GM21619 (cell line): ENCODE measurements around the gene ZNF846.
"Not testable (repeated sequence)": the region's sequence is repeated elsewhere in the genome, so short reads cannot be mapped to it uniquely, and the experiment has no call there.

Experiments used
- ATAC-seq: cut with Tn5 transposase; IDR thresholded peaks from one replicate; pipeline ENCODE4 v1.9.1; 2021; ENCODE audit not compliant: unreplicated experiment

ZNF846 gene

DNA sequence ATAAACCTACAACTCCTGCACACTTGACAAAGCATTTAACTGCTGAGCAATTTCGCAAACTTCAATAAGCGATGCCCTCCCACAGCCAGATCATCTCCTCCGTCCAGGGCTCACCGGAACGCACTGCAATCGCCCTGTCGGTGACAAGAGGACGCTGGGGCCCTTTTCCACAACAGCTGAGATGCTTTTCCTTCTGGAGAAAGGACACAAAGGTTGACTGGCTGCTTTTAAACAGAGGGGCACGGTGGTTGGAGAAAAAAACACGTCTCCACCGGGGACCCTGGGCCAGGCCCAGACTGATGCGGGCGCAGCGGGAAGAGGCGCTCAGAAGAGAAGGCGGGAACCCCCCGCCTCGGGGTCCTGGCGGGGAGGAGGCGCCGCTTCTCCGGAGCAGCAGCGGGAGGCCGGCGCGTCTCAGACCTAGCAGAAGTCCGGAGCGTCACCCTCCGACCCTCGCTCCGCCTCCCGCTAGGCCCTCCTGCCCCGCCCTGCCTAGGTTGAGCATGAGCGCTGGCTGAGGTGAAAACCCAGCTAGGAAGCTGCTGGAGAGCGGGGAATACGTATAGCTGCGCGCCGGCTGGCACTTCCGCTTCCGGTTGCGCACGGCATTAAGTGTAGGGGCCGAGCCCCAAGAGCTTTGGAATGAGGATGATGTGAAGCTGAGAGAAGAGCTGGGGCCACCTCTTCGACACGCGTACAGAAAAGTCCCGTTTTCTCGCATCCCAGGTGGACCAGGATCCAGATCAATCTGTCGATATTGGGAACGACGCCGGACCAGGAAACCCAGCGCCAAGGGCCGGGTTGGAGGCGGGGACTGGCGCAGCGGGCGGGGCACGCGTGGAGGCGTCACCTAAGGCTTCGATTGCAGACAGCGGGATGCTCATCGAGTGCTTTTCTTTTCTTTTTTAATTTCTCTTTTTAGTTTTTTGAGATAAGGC, at the start of gene ZNF846:
TSS of gene ZNF846 (minus strand) at position 564 of the 938 bp plus-strand sequence. CDS start 3,788 bp downstream, outside the sequence.
- ATAC-seq: peak; percentile 98

DNA sequence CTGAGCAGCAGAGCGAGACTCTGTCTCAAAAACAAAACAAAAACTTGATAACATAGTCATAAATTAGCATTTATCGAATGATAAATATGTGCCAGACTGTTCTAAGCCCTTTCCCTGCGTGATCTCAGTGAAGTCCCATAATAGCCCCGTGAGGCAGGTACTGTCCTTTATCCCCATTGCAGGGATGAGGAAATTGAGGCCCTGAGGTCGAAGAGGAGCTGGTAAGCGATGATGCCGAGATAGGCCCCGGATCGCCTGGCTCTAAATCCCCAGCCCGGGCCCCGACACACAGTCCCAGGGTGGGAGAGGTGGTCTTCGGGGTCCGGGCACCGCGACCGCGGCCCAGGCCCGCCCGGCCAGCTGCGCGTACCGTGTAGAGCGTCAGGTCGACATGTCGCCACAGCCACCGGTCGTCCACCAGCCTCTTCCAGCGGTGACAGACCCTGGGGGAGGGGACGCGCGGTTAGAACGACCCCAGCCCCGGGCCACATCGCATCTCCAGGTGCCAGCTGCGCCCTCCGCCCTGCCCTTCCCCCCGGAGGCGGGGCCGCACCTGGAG, 49.7 kb upstream of the ZNF846 start:
- no peak for ATAC-seq

DNA sequence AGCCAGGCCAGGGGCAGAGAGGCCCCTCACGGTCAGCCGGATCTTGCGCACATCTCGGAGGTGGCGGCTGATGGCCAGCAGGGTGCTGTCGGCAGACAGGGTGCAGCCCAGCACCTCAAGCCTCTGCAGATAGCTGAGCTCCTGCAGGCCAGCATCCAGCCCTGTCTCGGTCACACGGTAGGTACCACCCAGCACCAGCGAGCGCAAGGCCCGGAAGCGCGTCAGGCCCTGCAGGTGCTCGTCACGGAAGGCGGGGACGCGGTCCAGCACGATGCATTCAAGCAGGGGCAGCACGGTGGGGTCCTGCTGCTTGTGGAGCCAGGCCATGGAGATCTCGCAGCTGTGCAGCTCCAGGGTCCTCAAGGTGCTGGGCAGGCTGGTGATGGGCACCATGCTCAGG, 42.6 kb upstream of the ZNF846 start:
- ATAC-seq: no peak

DNA sequence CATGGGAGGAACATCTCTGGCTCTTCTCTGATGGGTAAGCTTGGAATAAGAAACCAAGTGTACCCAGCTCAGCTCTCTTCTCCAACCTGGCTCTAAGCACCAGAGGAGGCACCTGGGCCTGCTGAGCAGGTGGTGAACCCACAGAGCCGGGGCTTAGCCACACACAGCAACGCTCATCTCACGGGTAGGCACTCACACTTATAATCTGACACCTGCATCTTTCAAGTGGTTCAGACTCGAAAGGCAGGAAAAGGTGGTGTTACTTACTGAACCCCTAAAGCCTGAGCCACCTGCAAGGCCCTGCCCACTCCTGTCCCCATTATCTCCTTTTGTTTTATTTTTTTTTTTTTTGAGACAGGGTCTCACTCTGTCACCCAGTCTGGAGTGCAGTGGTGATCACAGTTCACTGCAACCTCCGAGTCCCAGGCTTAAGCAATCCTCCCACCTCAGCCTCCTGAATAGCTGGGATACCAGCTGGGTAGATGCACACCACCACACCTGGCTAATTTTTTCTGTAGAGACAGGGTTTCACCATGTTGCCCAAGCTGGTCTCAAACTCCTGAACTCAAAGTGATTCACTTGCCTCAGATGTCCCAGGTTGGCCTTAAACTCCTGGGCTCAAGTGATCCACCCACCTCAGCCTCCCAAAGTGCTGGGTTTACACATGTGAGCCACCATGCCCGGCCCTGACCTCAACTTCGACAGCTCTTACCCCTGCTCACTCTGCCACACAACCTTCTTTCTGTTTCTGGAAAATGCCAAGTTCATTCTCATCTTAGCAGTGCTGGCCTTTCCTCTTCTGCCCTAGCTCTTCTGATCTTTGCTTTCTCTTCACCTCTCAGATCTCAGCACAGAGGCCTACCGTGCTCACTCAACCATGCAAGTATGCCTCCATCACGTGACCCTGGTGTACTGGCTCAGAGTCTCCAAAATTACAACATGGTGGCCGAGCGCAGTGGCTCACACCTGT, 40.6 kb upstream of the ZNF846 start:
- ATAC-seq: no peak

DNA sequence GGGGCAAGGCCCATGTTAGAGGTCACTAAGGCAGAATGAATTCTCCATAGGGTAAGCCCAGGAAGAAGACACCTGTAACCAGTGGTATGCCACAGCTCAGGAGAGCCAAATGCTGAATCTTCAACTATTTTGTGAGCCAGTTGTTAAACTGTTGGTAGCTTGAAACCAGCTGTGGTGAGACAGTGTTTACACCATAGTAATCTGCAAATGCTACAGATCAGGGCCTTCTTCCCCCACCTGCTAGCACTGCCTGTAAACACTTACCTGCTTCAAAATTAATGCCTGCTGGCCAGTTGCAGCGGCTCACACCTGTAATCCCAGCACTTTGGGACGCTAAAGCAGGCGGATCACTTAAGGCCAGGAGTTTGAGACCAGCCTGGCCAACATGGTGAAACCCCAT, 38.3 kb upstream of the ZNF846 start:
- ATAC-seq: no peak

DNA sequence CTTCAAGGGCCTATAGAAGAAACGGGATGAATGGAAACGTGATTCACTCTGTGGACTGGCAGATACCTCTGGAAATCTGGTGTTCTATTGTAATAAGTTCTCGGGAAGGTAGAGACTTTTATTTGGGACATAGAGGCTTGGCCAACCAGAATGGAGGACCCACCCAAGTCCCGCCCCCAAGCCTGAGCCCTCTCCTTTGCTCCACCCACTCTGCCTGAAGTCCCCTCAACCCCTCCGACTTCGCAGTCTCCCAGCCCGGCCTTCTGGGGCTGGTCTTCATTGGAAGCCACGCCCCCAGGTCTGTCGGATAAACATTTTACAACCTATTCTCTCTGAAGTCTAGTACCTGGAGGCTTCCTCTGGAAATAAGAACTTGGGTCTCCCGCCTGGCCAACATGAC, 33.4 kb upstream of the ZNF846 start:
- no peak for ATAC-seq

DNA sequence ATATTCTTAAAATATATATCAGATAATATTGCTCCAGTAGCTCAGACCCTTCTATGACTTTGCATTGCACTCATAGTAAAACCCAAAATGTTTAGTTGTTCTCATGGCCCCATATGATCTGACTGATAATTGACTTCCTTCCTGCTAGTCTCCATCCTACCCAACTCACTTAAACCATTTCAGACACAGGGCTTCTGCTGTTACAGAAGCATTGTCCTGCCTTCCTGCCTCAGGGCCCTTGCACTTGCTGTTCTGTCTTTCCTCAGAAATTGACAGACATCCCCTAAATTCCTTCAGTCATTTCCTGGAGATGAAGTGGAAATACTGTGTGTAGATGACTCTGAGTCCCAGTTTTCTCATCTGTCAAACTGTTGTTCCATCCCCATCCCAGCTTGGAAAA, 30.6 kb upstream of the ZNF846 start:
- ATAC-seq: no peak

DNA sequence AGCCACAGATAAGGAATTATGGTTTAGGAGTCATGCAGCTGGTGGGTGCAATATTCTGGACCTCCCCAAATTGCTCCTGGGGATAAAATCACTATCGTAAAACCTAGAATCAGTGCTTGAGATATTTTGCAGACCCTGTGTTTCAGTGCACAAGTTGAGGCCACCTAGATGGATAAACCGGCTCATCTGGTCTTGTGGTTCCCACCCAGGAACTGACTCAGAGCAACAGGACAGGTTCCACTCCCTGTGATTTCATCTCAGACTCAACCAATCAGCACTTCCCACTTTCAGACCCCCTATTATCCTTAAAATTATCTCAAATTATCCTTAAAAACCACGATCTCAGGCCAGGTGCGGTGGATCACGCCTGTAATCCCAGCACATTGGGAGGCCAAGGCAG, 29.3 kb upstream of the ZNF846 start:
- no peak for ATAC-seq

DNA sequence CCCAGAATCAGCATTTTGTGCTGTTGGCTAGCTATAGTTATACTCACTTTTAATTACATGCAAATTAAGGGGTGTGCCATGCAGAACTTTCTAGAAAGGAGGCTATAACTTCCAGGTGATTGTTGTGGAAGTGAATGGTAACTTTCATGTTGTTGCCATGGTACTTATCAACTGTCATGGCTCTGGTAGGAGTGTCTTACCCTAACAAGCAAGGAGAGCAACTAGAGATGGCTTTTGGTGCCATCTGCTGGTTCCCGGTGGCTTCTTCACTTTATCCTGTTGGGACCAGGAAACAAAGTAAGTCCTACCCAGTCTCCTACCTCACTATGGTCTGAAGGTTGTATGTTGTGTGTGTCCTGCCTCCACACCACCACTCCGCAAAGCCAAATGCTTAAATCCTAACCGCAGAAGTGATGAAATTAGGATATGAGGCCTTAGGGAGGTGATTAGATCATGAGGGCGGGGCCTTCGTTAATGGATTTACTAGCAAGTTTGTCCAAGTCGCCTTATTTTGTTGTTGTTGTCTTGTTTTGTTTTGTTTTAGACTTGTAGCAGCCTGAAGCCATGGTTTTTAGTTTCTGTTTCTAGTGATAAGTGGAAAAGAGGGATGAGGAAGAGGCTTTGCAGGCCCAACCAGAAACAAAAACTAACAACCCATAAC, 27.7 kb upstream of the ZNF846 start:
- ATAC-seq: no peak

DNA sequence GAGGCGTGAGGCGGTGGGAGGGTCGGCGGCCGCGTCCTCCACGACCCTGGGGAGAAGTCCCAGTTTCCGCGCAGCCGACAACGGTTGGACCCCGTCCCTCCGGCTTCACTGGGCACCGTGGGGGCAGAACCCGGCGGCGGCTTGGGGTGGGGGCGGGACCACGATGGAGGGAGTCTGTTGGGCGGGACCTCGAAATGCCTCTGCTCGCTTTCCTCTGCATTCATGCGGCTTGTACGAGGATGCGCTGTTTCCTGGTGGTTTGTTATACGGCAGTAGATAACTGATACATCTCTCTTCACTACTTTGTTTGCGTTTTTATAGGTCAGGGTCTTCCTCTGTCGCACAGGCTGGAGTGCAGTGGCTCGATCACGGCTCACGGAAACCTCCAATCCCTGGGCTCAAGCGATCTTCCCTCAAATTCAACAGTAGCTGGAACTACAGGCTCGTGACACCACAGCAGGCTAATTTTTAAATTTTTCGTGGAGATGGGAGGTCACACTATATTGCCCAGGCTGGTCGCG, 24.6 kb upstream of the ZNF846 start:
- ATAC-seq: no peak

DNA sequence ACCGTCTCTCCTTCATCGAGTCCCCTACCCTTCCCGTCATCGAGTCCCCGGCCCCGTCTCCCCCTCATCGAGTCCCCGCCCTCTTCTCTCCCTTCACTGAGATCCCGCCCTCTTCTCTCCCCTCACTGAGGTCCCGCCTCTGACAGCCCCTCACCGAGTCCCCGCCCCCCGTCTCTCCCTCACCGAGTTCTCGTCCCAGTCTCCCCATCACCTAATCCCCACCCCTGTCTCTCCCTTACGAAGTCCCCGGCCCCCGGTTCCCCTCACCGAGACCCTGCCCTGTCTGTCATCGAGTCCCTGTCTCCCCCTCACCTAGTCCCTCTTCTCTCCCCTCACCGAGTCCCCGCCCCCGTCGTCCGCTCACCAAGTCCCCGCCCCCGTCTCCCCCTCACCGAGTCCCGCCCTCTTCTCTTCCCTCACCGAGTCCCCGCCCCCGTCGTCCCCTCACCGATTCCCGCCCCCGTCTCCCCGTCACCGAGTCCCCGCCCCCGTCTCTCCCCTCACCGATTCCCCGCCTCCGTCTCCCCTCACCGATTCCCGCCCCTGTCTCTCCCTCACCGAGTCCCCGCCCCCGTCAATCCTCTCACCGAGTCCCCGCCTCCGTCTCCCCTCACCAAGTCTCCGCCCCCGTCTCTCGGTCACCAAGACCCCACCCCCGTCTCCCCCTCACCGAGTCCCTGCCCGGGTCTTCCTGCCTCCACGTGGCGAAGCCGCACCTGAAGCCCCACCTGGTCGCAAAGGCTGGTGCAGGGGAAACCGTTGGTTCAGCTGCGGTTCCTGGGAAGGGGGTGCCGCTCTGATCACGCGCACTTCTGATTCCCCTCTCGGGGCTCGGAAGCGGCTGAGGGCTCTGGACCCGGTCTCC, 23.9 kb upstream of the ZNF846 start:
- no peak for ATAC-seq

DNA sequence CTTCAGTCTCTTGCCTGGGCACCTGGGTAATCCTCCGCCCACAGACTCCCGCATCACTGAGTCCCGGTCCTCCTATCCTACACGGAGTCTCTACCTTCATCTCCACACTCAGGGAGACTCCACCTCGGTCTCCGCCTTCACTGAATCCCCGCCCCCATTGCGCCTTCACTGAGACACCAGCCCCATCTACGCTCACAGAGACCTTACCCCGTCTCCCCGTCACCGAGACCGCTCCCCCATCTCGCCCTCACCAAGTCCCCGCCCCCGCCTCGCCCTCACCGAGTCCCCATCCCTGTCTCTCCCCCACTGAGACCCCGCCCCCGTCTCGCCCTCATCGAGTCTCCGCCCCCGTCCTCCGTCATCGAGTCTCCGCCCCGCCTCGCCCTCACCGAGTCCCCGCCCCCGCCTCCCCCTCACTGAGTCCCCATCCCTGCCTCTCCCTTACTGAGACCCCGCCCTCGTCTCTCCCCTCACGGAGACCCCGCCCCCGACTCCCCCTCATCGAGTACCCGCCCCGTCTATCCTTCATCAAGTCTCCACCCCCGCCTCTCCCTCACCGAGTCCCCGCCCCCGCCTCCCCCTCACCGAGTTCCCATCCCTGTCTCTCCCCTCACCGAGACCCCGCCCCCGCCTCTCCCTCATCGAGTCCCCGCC, 23.1 kb upstream of the ZNF846 start:
- ATAC-seq: peak; percentile 46

DNA sequence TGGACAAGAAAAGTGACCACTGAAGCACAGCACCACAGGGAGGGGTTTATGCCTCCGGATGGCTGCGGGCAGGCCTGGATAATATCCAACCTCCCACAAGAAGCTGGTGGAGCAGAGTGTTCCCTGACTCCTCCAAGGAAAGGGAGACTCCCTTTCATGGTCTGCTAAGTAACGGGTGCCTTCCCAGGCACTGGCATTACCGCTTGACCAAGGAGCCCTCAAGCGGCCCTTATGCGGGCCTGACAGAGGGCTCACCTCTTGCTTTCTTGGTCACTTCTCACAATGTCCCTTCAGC, 22.5 kb upstream of the ZNF846 start:
- not testable (repeated sequence) for ATAC-seq

DNA sequence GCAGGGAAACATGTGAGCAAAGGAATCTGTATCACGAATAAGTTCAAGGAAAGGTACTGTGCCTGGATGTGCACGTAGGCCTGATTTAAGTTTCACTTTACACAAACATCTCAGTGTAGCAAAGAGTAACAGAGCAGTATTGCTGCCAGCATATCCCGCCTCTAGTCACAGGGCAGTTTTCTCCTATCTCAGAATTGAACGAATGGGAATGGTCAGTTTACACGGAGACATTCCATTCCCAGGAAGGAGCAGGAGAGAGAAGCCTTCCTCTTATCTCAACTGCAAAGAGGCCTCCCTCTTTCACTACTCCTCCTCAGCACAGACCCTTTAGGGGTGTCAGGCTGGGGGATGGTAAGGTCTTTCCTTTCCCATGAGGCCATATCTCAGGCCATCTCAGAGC, 21.0 kb upstream of the ZNF846 start:
- ATAC-seq: not testable (repeated sequence)

DNA sequence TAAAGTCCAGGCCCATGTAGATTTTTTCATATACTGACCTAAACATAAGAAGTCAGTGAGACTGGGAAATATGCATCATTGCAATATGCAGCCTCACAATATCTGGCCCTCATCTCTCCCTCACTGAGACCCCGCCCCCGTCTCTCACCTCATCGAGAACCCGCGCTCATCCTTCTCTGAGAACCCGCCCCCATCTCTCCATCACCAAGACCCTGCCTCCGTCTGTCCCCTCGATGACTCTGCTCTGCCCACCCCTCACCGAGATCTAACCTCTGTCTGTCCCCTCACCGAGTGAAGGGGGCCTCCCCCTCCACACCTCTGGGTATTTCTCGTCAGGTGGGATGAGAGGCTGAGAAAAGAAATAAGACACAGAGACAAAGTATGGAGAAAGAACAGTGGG, 20.5 kb upstream of the ZNF846 start:
- ATAC-seq: no peak

DNA sequence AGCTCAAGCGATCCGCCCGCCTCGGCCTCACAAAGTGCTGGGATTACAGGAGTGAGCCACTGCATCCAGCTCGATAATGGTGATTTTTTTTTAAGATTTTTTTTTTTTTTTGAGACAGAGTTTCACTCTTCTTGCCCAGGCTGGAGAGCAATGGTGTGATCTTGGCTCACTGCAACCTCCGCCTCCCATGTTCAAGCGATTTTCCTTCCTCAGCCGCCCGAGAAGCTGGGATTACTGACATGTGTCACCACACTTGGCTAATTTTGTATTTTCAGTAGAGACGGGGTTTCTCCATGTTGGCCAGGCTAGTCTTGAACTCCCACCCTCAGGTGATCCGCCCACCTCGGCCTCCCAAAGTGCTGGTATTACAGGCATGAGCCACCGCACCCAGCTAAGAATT, 20.1 kb upstream of the ZNF846 start:
- ATAC-seq: not testable (repeated sequence)

DNA sequence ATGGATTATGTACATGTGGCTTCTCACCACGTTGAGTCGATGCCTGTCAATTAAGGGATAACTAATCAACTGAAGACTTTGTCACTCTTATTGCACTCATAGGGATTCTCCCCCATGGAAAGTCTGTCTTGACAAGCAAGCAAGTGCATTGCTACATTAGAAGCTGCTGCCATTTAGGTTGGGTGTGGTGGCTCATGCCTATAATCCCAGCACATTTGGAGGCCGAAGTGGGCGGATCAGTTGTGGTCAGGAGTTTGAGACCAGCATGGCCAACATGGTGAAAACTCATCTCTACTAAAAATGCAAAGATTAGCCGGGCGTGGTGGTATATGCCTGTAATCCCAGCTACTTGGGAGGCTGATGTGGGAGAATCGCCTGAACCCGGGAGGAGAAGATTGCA, 18.3 kb upstream of the ZNF846 start:
- no peak for ATAC-seq

DNA sequence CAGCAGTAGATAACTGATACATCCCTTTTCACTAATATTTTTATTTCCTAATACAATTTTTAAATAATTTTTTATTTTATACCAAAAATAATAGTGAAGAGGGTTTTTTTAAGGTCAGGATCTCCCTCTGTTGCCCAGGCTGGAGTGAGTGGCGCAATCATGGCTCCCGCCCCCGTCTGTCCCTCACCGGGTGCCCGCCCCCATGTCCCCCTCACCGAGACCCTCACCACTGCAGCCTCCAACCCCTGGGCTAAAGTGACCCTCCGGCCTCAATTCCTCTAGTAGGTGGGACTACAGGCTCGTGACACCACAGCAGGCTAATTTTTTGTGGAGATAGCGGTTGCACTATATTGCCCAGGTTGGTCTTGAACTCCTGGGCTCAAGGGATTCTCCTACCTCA, 17.8 kb upstream of the ZNF846 start:
- ATAC-seq: no peak
